ENCODE measurements around the gene GJE1. TPM values are rescaled to one million over a fixed set of nuclear protein-coding genes. Genes with fewer than 3 reads are reported as not detected.

Gene GJE1
- total RNA-seq, 1 donor, result not detected

DNA sequence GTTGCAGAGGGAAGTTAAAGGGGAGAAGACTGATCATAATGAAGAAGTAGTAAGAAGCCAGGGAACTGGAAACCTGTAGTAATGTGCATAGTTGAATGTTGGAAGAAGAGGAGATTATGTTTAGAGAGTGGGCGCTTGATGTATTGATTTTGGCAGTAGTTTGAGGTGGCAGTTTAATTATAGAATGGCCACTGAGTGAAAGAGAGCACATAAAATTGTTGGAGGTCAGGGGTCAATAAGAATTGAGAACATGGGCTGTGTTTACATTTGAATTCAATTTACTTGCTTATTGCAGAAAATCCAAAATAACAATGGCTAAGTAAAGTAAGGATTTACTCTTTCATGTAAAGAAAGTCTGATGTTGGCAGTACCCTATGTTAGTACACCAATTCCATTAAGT lies 30.1 kb downstream of the GJE1 start:
- DNase-seq (ENCODE audit: low read depth in 2 of 3, low spot score in 2 of 3), result no peak

- DNase-seq (ENCODE audit: low read depth in 2 of 3, low spot score in 2 of 3), result no peak
Observed at GRCh38 chr6:142165227-142165626, 32.5 kb downstream of the GJE1 start.

DNA sequence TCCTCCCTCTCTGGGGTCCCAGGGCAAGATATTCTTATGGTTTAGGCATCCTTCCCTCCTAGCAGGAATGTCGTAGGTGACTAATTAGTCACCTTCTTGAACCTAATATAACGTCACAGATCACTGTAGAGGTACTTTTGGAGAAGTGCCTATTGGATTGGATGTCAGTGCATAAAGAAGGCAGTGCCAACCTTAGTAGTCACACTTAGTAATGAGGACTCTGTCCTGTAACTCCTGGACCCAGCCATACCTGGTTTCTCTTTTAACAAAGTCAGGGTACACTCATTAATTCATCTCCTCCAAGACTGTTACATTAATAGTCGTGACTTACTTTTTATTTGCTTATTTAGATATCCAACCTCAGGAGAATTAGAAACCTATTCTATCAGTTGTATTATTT lies 34.3 kb downstream of the GJE1 start:
- DNase-seq (ENCODE audit: low read depth in 2 of 3, low spot score in 2 of 3), result no peak

GRCh38 chr6:142167486-142167885 lies 34.8 kb downstream of the GJE1 start:
- DNase-seq (ENCODE audit: low read depth in 2 of 3, low spot score in 2 of 3), result no peak

DNA sequence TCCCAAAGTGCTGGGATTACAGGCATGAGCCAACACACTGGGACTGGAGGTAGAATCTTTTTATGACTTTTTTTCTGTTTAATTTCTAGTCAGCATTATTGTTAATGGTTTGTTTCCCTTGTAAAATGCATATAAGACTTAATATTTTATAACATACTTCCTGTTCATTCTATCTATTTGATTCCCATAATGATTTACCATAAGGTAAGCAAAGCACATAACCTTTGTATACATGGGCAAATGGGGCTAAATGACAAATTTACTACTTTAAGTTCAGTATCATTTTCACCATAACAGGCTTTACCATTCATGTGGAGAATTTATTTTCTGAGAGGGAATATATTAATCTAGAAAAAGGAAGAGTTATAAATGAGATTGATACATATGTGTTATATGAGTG lies 38.6 kb downstream of the GJE1 start:
- DNase-seq (ENCODE audit: low read depth in 2 of 3, low spot score in 2 of 3), result no peak

DNA sequence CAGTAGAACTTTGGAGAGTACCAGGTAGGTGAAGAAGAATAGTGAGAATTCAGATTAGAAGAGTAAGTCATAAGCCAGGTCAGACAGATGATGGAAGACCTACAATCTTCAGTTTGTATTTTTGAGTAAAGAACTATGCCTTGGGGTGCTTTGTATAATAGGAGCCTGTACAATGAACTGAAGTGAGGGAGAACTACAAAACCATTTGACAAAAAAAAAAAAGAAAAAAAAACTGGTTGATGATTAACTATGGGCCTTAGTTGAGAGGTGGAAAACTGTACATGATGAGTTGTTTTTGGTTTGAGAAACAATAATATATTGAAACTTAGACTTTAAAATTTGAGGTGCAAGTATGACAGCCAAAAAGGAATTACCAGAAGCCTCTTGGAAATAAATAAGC lies 40.0 kb downstream of the GJE1 start:
- DNase-seq (ENCODE audit: low read depth in 2 of 3, low spot score in 2 of 3), result no peak

GRCh38 chr6:142173980-142174379 lies 41.3 kb downstream of the GJE1 start:
- DNase-seq (ENCODE audit: low read depth in 2 of 3, low spot score in 2 of 3), result no peak

DNA sequence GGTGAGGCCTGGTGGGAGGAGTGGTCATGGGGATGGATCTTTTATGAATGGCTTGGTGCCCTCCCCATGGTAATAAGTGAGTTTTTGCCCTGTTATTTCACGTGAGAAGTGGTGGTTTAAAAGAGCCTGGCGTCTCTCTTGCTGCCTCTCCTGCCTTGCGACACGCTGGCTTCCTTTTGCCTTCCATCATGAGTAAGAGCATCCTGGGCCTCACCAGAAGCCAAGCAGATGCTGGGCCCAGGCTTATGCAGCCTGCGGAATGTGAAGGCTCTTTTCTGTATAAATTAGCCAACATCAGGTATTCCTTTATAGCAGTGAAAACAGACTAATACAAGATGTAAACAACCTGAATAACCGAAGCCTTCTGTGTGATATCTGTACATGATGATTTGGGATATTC lies 42.0 kb downstream of the GJE1 start:
- no peak for DNase-seq (ENCODE audit: low read depth in 2 of 3, low spot score in 2 of 3)

- DNase-seq (ENCODE audit: low read depth in 2 of 3, low spot score in 2 of 3), result peak in 1 of 3 donors; percentile 45
Observed at GRCh38 chr6:142178129-142178528, 45.4 kb downstream of the GJE1 start.

- DNase-seq (ENCODE audit: low read depth in 2 of 3, low spot score in 2 of 3), result no peak
Observed at GRCh38 chr6:142182004-142182403, 49.3 kb downstream of the GJE1 start.

GRCh38 chr6:142183351-142183750 lies 50.6 kb downstream of the GJE1 start:
- peak in 1 of 3 donors; percentile 46 for DNase-seq (ENCODE audit: low read depth in 2 of 3, low spot score in 2 of 3)

- no peak for DNase-seq (ENCODE audit: low read depth in 2 of 3, low spot score in 2 of 3)
Observed at GRCh38 chr6:142184307-142184706, 51.6 kb downstream of the GJE1 start.

Other genes starting within 250 kb of the GJE1 start
- gene NMBR, start 14.2 kb downstream of the GJE1 start, total RNA-seq, result not detected
- gene VTA1, start 14.3 kb downstream of the GJE1 start, total RNA-seq, result 39.9 TPM
- 57.1 TPM for gene ADGRG6, start 169.1 kb downstream of the GJE1 start, total RNA-seq